ENCODE data around the gene RNF13. TPM values are rescaled to one million over a fixed set of nuclear protein-coding genes. Genes with fewer than 3 reads are reported as not detected.

The RNF13 gene
- total RNA-seq = 10 to 100 TPM; 21.3 to 32.7 TPM
- polyA plus RNA-seq (2013, experiment 1 of 2) = 36.0 TPM
- polyA plus RNA-seq (2013, experiment 2 of 2) = 33.9 TPM
- long read RNA-seq, experiment 1, partial matches to known transcripts = 1 of 9 reads
- long read RNA-seq, experiment 1, other reads (novel, unspliced or antisense) = 5 of 9 reads
- long read RNA-seq, experiment 2, transcript RNF13-203 (10 exons, 2,843 nt) = major isoform, 36 of 52 reads
- long read RNA-seq, experiment 2, transcript RNF13-212 (10 exons, 1,027 nt) = minor isoform, 7 of 52 reads
- long read RNA-seq, experiment 2, partial matches to known transcripts = 1 of 52 reads
- long read RNA-seq, experiment 2, other reads (novel, unspliced or antisense) = 6 of 52 reads
- long read RNA-seq, experiment 3, transcript RNF13-212 (10 exons, 1,027 nt) = minor isoform, 5 of 79 reads
- long read RNA-seq, experiment 3, transcript RNF13-203 (10 exons, 2,843 nt) = major isoform, 63 of 79 reads
- long read RNA-seq, experiment 3, partial matches to known transcripts = 1 of 79 reads
- long read RNA-seq, experiment 3, other reads (novel, unspliced or antisense) = 9 of 79 reads
- long read RNA-seq, experiment 4, transcript RNF13-212 (10 exons, 1,027 nt) = minor isoform, 6 of 47 reads
- long read RNA-seq, experiment 4, transcript RNF13-203 (10 exons, 2,843 nt) = major isoform, 35 of 47 reads
- long read RNA-seq, experiment 4, partial matches to known transcripts = 0 of 47 reads
- long read RNA-seq, experiment 4, other reads (novel, unspliced or antisense) = 3 of 47 reads

GRCh38 chr3:149812606-149813366 lies at the start of gene RNF13:
Gene RNF13, plus strand, starts transcription at chr3:149813215. Its CDS starts 32,812 bp downstream, at chr3:149846027.
- 0 to 3% methylated on average over 38 to 56 of the region's 56 CpGs for WGBS, 2 experiments (ENCODE audit: insufficient coverage in 1 of 2, insufficient read length in 1 of 2)
- Mint-ChIP-seq H3K27ac (peak within 1 kb of the TSS; percentile 98), H3K4me1 (peaks cover 18% of the 10 kb centered on the region), H3K27me3 (ENCODE audit: insufficient read depth) (no peaks in the 10 kb centered on the region), H3K36me3 (ENCODE audit: low read depth) (peaks cover 3% of the 10 kb centered on the region), H3K4me3 (peak within 1 kb of the TSS; percentile 91), H3K9me3 (no peaks in the 10 kb centered on the region)
- peak within 1 kb of the TSS; percentile 21 for H3K9ac ChIP-seq (ENCODE audit: extremely low read depth, low read length, poor library complexity, severe bottlenecking)
- TF ChIP-seq CTCF (conservative IDR thresholded peaks at IDR 0.05) = no peak
- peak within 1 kb of the TSS; percentile 54 for H3K27ac ChIP-seq (ENCODE audit: low read depth, low read length)
- H3K9me3 ChIP-seq (ENCODE audit: control insufficient read depth, low read length) = no peaks in the 10 kb centered on the region
- peak; percentile 98 for DNase-seq
- H3K4me3 ChIP-seq (ENCODE audit: low read length) = peak within 1 kb of the TSS; percentile 89
- H3K27me3 ChIP-seq (ENCODE audit: control insufficient read depth, insufficient read depth, low read length, poor library complexity, severe bottlenecking) = no peaks in the 10 kb centered on the region
- no peaks in the 10 kb centered on the region for H3K4me1 ChIP-seq (ENCODE audit: control insufficient read depth, insufficient read depth, low read length)
- H3K36me3 ChIP-seq (ENCODE audit: control insufficient read depth, insufficient read depth, low read length) = no peaks in the 10 kb centered on the region

GRCh38 chr3:149763565-149764195 lies 49.3 kb upstream of the RNF13 start:
- Mint-ChIP-seq H3K27me3 (ENCODE audit: insufficient read depth) (peaks cover 1% of the 10 kb centered on the region), H3K4me1 (no peaks in the 10 kb centered on the region), H3K9me3 (no peaks in the 10 kb centered on the region), H3K4me3 (no peak overlapping the region), H3K27ac (no peak overlapping the region), H3K36me3 (ENCODE audit: low read depth) (no peaks in the 10 kb centered on the region)
- H3K4me3 ChIP-seq (ENCODE audit: low read length) = no peak overlapping the region
- no peak overlapping the region for H3K9ac ChIP-seq (ENCODE audit: extremely low read depth, low read length, poor library complexity, severe bottlenecking)
- peaks cover 32% of the 10 kb centered on the region for H3K27me3 ChIP-seq (ENCODE audit: control insufficient read depth, insufficient read depth, low read length, poor library complexity, severe bottlenecking)
- no peak overlapping the region for H3K27ac ChIP-seq (ENCODE audit: low read depth, low read length)
- TF ChIP-seq CTCF (conservative IDR thresholded peaks at IDR 0.05) = no peak
- no peaks in the 10 kb centered on the region for H3K4me1 ChIP-seq (ENCODE audit: control insufficient read depth, insufficient read depth, low read length)
- H3K9me3 ChIP-seq (ENCODE audit: control insufficient read depth, low read length) = no peaks in the 10 kb centered on the region
- 86 to 92% methylated on average over 1 to 3 of the region's 3 CpGs for WGBS, 2 experiments (ENCODE audit: insufficient coverage in 1 of 2, insufficient read length in 1 of 2)
- H3K36me3 ChIP-seq (ENCODE audit: control insufficient read depth, insufficient read depth, low read length) = no peaks in the 10 kb centered on the region
- no peak for DNase-seq

- H3K4me1 Mint-ChIP-seq = no peaks in the 10 kb centered on the region
- no peak overlapping the region for H3K27ac Mint-ChIP-seq
- no peak overlapping the region for H3K27ac ChIP-seq (ENCODE audit: low read depth, low read length)
- TF ChIP-seq CTCF (conservative IDR thresholded peaks at IDR 0.05) = peak; percentile 46
- WGBS, 2 experiments (ENCODE audit: insufficient coverage in 1 of 2, insufficient read length in 1 of 2) = 80% methylated on average over 1 of the region's 1 CpG; no CpG with 5 or more reads in 1 of the 2 experiments
- no peak overlapping the region for H3K9ac ChIP-seq (ENCODE audit: extremely low read depth, low read length, poor library complexity, severe bottlenecking)
- H3K4me1 ChIP-seq (ENCODE audit: control insufficient read depth, insufficient read depth, low read length) = no peaks in the 10 kb centered on the region
- H3K4me3 Mint-ChIP-seq = no peak overlapping the region
- no peak overlapping the region for H3K4me3 ChIP-seq (ENCODE audit: low read length)
- no peaks in the 10 kb centered on the region for H3K36me3 Mint-ChIP-seq (ENCODE audit: low read depth)
- DNase-seq = no peak
- H3K9me3 Mint-ChIP-seq = no peaks in the 10 kb centered on the region
- no peaks in the 10 kb centered on the region for H3K9me3 ChIP-seq (ENCODE audit: control insufficient read depth, low read length)
- H3K27me3 ChIP-seq (ENCODE audit: control insufficient read depth, insufficient read depth, low read length, poor library complexity, severe bottlenecking) = peaks cover 32% of the 10 kb centered on the region
- no peaks in the 10 kb centered on the region for H3K36me3 ChIP-seq (ENCODE audit: control insufficient read depth, insufficient read depth, low read length)
- peaks cover 1% of the 10 kb centered on the region for H3K27me3 Mint-ChIP-seq (ENCODE audit: insufficient read depth)
Observed at GRCh38 chr3:149764302-149764701, 48.7 kb upstream of the RNF13 start.
